Calu3 (cell line): ENCODE results near the gene COL6A2. TPM values are rescaled to one million over a fixed set of nuclear protein-coding genes. Genes with fewer than 3 reads are reported as not detected.

Experiments used
- BruUV-seq: library from RNA; stranded (reverse); fragments of 400-500 nt; replicated peaks from 2 replicates; lab custom pipeline; 2021; lab: Mats Ljungman, UMichigan
- CTCF ChIA-PET: fragments of 300-600 bp; sonication (Branson Sonifier 250); formaldehyde crosslinking; loops from one replicate; lab custom pipeline; 2022; ENCODE audit warnings: antibody characterized with exemption; lab: Charles Lee
- DNase-seq: peaks from one replicate; pipeline ENCODE4 v3.0.0; 2022
- H3K27ac Mint-ChIP-seq: one replicate; pipeline ENCODE4 v1.8.0; 2022; ENCODE audit warnings: mixed read lengths; ENCODE audit not compliant: unreplicated experiment
- H3K27me3 Mint-ChIP-seq: one replicate; pipeline ENCODE4 v1.8.0; 2022; ENCODE audit warnings: mixed read lengths; ENCODE audit not compliant: unreplicated experiment
- H3K36me3 Mint-ChIP-seq: one replicate; pipeline ENCODE4 v1.8.0; 2022; ENCODE audit warnings: mild to moderate bottlenecking, moderate library complexity, mixed read lengths; ENCODE audit not compliant: insufficient read depth, unreplicated experiment
- H3K4me1 Mint-ChIP-seq: one replicate; pipeline ENCODE4 v1.8.0; 2022; ENCODE audit warnings: mild to moderate bottlenecking, low read depth, mixed read lengths; ENCODE audit not compliant: unreplicated experiment
- H3K4me3 Mint-ChIP-seq: one replicate; pipeline ENCODE4 v1.8.0; 2022; ENCODE audit warnings: mild to moderate bottlenecking, low read depth, moderate library complexity, mixed read lengths; ENCODE audit not compliant: unreplicated experiment
- H3K9me3 Mint-ChIP-seq: one replicate; pipeline ENCODE4 v1.8.0; 2022; ENCODE audit warnings: low read depth, mixed read lengths; ENCODE audit not compliant: unreplicated experiment
- CTCF ChIP-seq: fragments of 200-600 bp; IDR thresholded peaks from one replicate; pipeline ENCODE4 v1.8.0; 2022; ENCODE audit warnings: antibody characterized with exemption; ENCODE audit not compliant: unreplicated experiment
- intact Hi-C: fragments of 100-400 bp; cut with micrococcal nuclease; formaldehyde crosslinking; loops from one replicate; pipeline ENCODE4 v1.10.0; 2022; ENCODE audit not compliant: unreplicated experiment
- total RNA-seq: library from RNA; stranded (reverse); gene quantifications from 2 replicates; pipeline ENCODE4 v1.2.3, GENCODE V29; 2022

COL6A2 gene
- total RNA-seq, 1 experiment from 2014 or later, result 3.4 TPM

- Mint-ChIP-seq H3K9me3 (peaks cover 3% of the 10 kb centered on the region), H3K4me3 (no peak overlapping the region), H3K27ac (no peak overlapping the region), H3K27me3 (no peaks in the 10 kb centered on the region), H3K36me3 (no peaks in the 10 kb centered on the region), H3K4me1 (no peaks in the 10 kb centered on the region)
- TF ChIP-seq CTCF, result no peak
- no TSS peak for BruUV-seq
- DNase-seq, result no peak
- intact Hi-C loops, result no loop called here
- CTCF ChIA-PET, result no interaction called here
Measured at GRCh38 chr21:46119144-46119636, 21.3 kb downstream of the COL6A2 start.

- no peak for TF ChIP-seq CTCF
- H3K4me3 Mint-ChIP-seq, result no peak overlapping the region
- no peak for DNase-seq
- H3K36me3 Mint-ChIP-seq, result no peaks in the 10 kb centered on the region
- CTCF ChIA-PET, result no interaction called here
- intact Hi-C loops, result no loop called here
- H3K9me3 Mint-ChIP-seq, result peaks cover 3% of the 10 kb centered on the region
- H3K4me1 Mint-ChIP-seq, result no peaks in the 10 kb centered on the region
- H3K27me3 Mint-ChIP-seq, result no peaks in the 10 kb centered on the region
- no peak overlapping the region for H3K27ac Mint-ChIP-seq
- BruUV-seq, result no TSS peak
Measured at GRCh38 chr21:46119637-46120271, 21.8 kb downstream of the COL6A2 start.

GRCh38 chr21:46120301-46121285 lies 22.7 kb downstream of the COL6A2 start:
- intact Hi-C loops, result no loop called here
- Mint-ChIP-seq H3K27ac (no peak overlapping the region), H3K4me3 (no peak overlapping the region), H3K4me1 (no peaks in the 10 kb centered on the region), H3K36me3 (no peaks in the 10 kb centered on the region), H3K9me3 (peaks cover 3% of the 10 kb centered on the region), H3K27me3 (no peaks in the 10 kb centered on the region)
- no peak for DNase-seq
- CTCF ChIA-PET, result no interaction called here
- TF ChIP-seq CTCF, result no peak
- no TSS peak for BruUV-seq

GRCh38 chr21:46121286-46122221 lies 23.6 kb downstream of the COL6A2 start:
- DNase-seq, result no peak
- CTCF ChIA-PET, result interaction anchor here (1.6 kb wide), 1 partner anchor 22 kb away, joined by 3 read pairs; no protein-coding TSS in a partner anchor
- H3K36me3 Mint-ChIP-seq, result no peaks in the 10 kb centered on the region
- no TSS peak for BruUV-seq
- peaks cover 3% of the 10 kb centered on the region for H3K9me3 Mint-ChIP-seq
- no peak overlapping the region for H3K27ac Mint-ChIP-seq
- no peak overlapping the region for H3K4me3 Mint-ChIP-seq
- intact Hi-C loops, result no loop called here
- no peak for TF ChIP-seq CTCF
- H3K4me1 Mint-ChIP-seq, result no peaks in the 10 kb centered on the region
- H3K27me3 Mint-ChIP-seq, result no peaks in the 10 kb centered on the region
